GM12801 (cell line): ENCODE results near the gene ABHD3.

ENCODE experiments used
- TF ChIP-seq, protein P1 (sequence below): IDR thresholded peaks from one replicate; pipeline ENCODE4 v1.5.1; 2011; ENCODE audit warnings: control low read depth; ENCODE audit not compliant: insufficient read length; ENCODE audit errors: extremely low read depth

ABHD3 gene

DNA sequence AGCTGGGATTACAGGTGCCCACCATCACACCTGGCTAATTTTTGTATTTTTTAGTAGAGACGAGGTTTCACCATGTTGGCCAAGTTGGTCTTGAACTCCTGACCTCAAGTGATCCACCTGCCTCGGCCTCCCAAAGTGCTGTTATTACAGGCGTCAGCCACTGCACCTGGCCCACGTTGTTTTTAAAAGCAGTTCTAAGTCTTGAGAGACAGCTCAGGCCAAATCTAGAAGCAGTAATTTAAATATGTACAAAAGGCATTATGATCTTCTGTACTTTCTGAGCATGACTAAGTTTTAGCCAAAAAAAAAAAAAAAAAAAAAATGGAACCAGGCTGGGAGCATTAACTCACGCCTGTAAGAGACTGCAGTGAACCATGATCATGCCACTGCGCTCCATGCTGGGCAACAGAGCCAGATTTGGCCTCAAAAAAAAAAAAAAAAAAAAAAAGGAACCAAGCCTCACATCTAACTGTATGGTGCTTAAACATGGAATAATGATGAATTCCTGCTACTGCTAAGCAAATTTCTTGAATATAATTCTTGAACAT, 4.0 kb downstream of the ABHD3 start:
- TF ChIP-seq, protein P1, sequence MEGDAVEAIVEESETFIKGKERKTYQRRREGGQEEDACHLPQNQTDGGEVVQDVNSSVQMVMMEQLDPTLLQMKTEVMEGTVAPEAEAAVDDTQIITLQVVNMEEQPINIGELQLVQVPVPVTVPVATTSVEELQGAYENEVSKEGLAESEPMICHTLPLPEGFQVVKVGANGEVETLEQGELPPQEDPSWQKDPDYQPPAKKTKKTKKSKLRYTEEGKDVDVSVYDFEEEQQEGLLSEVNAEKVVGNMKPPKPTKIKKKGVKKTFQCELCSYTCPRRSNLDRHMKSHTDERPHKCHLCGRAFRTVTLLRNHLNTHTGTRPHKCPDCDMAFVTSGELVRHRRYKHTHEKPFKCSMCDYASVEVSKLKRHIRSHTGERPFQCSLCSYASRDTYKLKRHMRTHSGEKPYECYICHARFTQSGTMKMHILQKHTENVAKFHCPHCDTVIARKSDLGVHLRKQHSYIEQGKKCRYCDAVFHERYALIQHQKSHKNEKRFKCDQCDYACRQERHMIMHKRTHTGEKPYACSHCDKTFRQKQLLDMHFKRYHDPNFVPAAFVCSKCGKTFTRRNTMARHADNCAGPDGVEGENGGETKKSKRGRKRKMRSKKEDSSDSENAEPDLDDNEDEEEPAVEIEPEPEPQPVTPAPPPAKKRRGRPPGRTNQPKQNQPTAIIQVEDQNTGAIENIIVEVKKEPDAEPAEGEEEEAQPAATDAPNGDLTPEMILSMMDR: no peak

DNA sequence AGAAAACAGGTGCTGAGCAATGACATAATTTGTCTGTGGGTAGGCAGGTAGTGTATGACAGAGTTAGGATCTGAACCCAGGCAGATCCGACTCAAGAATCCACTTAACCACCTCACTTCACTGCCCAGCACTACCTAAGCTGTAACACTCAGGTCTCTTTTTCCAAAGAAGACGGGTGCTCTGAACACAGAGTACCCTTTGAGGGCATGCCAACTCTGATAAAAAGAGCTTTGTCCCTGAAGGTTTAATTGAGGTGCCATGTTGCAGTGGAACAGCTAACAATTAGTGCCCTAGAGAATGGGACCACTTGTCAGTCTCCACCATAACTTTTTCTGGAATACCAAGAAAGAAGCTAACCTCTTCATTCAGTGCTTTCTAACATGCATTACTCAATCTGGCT, 11.3 kb downstream of the ABHD3 start:
- TF ChIP-seq, protein P1: no peak

DNA sequence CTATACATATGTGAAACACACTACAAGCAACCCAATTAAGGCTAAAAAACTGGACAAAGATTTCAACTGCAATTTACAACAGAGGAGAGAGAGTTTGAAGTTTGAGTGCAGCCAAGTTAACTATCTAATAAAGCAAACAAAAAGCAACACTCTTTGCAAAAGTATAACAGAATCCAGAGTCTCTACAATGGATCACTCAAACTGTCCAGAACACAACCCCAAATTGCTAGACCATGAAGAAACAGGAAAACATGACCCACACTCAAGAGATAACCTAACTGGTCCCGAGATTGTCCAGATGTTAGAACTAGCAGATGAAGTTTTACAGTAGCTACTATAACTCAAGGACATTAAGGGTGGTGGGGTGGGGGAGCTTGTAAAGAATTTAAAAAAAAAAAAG, 14.8 kb downstream of the ABHD3 start:
- TF ChIP-seq, protein P1: no peak

DNA sequence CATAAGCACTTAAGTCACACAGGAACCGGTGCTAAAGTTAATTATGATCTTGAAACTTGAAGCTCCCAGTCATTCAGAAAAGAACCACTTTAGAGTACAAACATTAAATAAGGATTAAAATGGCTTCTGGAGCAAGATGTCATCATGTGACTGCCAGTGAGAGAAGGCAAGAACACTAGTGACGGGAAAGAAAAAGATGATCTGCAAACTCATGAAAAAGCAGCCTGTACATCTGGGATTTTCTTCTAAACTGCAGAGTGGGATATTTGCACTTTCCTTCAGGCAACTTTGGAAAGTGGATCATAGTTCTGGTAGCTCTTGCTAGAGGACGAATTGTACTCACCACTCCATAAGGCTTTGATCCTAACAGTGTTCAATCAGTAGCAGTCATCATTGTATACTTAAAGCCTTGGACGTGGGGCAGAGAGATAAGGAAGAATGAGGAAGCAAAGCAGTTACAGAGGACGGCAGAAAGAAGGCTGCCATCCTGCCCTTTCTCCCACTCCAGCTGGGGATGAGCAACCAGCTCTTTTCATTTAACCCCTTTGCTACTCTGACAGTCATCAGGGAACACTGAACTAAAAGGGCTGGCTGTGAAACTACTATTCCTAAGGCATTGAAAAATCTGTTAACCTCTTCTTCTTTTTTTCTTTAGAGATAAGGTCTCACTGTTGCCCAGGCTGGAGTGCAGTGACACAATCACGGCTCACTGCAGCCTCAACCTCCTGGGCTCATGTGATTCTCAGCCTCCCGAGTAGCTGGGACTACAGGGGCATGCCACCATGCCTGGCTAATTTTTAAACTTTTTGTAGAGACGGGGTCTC, 18.1 kb downstream of the ABHD3 start:
- TF ChIP-seq, protein P1: no peak

DNA sequence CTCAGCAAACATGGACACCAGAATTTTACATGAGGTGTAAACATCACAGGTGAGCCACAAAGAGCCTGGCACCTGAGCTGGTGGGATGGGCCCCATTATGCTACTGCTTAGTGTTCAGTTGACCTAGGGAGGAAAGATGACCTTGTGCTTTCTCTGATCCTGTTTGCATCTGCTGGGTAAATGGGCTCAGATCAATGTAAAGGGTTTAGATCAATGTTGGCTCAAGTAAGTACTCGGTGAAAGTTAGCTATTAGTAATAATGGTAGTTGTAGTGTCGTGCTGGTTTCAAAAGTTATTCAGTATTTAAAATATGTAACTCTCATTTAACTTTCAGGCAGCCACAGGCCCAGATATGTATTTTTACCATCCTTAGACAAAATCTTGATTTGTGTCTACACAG, 19.8 kb downstream of the ABHD3 start:
- TF ChIP-seq, protein P1: no peak

DNA sequence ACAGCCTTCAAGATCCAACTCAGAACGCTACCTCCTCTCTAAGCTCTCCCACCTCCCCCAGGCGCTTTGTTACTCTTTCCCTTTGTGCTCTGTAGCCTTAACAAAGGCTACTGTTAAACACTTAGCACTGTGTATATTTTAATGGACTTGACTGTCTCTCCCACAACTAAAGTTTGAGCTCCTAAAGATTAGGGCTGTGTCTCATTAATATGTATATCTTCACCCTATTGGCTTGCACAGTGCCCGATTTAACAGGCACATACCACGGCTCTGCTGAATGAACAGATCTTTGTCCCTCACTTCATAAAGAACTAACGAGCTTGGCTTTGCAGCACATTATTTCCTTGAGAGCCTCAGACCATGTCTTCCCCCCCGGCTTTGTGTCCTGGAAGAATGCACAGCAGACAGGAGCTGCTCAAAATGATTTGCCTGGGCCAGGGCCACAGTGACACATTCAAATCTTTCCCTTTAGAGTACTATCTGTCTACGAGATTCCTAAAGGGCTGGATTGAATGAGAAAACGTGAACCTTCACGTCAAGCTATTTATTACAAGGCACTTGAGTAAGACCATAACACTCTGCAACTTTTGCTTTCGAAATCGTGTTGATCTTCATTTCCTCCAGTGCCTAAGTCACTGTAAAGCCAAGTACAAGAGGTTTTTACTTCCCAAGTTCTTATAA, 22.1 kb downstream of the ABHD3 start:
- TF ChIP-seq, protein P1: no peak

DNA sequence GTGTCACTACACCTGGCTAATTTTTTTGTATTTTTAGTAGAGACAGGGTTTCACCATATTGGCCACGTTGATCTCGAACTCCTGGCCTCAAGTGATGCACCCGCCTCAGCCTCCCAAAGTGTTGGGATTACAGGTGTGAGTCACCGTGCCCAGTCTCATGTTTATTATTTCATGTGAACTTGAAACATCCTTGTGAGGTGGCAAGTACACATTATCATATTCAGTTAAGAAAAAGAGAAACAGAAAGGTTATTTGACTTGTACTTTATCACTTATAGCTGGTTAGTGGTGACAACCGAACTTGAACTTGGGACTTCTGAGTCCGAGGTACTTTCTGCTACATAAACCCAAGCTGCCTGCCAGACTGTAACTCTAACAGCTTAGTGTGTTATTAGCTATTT, 24.4 kb downstream of the ABHD3 start:
- TF ChIP-seq, protein P1: no peak
